Prostate gland (tissue), 2 donors: ENCODE measurements around the gene STX1B.

Experiments used
- POLR2A ChIP-seq: fragments of 450-650 bp; IDR thresholded peaks from one replicate; pipeline ENCODE4 v1.6.1; 2016; ENCODE audit warnings: antibody characterized with exemption, mild to moderate bottlenecking
- POLR2AphosphoS5 ChIP-seq: sonication (generic); formaldehyde crosslinking; IDR thresholded peaks from one replicate; pipeline ENCODE4 v1.6.1; 2017; ENCODE audit warnings: antibody characterized with exemption
- TF ChIP-seq, protein P1 (sequence below), 4 experiments: fragments of 200-600 bp in 2 of 4; fragments of 450-650 bp in 2 of 4; sonication (generic) in 2 of 4; IDR thresholded peaks; 1 replicate in 3 of 4; 2 replicates in 1 of 4; pipeline ENCODE4 v1.5.1; 2016 to 2019; ENCODE audit warnings: antibody characterized with exemption in 4 of 4, mild to moderate bottlenecking in 2 of 4, moderate library complexity in 2 of 4

DNA sequence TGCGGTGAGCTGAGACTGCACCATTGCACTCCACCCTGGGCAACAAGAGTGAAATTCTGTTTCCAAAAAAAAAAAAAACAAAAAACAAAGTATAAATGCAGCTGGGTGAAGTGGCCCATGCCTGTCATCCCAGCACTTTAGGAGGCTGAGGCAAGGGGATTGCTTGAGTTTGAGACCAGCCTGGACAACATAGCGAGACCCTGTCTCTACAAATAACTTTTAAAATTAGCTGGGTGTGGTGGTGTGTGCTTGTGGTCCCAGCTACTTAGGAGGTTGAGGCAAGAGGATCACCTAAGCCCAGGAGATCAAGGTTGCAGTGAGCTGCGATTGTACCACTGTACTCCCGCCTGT lies 12.8 kb upstream of the STX1B start:
- TF ChIP-seq, protein P1, sequence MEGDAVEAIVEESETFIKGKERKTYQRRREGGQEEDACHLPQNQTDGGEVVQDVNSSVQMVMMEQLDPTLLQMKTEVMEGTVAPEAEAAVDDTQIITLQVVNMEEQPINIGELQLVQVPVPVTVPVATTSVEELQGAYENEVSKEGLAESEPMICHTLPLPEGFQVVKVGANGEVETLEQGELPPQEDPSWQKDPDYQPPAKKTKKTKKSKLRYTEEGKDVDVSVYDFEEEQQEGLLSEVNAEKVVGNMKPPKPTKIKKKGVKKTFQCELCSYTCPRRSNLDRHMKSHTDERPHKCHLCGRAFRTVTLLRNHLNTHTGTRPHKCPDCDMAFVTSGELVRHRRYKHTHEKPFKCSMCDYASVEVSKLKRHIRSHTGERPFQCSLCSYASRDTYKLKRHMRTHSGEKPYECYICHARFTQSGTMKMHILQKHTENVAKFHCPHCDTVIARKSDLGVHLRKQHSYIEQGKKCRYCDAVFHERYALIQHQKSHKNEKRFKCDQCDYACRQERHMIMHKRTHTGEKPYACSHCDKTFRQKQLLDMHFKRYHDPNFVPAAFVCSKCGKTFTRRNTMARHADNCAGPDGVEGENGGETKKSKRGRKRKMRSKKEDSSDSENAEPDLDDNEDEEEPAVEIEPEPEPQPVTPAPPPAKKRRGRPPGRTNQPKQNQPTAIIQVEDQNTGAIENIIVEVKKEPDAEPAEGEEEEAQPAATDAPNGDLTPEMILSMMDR (IDR thresholded peaks at IDR 0.05): no peak
- TF ChIP-seq POLR2A (no peak), POLR2AphosphoS5 (no peak)
